Measurements from ENCODE around the gene THPO. TPM values are rescaled to one million over a fixed set of nuclear protein-coding genes. Genes with fewer than 3 reads are reported as not detected.

THPO gene
- total and polyA plus RNA-seq, 12 donors: 0.16 to 1.3 (median 0.56) TPM; not detected in 3

- TF ChIP-seq, protein P1, sequence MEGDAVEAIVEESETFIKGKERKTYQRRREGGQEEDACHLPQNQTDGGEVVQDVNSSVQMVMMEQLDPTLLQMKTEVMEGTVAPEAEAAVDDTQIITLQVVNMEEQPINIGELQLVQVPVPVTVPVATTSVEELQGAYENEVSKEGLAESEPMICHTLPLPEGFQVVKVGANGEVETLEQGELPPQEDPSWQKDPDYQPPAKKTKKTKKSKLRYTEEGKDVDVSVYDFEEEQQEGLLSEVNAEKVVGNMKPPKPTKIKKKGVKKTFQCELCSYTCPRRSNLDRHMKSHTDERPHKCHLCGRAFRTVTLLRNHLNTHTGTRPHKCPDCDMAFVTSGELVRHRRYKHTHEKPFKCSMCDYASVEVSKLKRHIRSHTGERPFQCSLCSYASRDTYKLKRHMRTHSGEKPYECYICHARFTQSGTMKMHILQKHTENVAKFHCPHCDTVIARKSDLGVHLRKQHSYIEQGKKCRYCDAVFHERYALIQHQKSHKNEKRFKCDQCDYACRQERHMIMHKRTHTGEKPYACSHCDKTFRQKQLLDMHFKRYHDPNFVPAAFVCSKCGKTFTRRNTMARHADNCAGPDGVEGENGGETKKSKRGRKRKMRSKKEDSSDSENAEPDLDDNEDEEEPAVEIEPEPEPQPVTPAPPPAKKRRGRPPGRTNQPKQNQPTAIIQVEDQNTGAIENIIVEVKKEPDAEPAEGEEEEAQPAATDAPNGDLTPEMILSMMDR (IDR thresholded peaks at IDR 0.05): peak; percentile 78 to 97 (median 94)
- H3K27ac ChIP-seq: no peak overlapping the region
- WGBS, 2 donors: 50 to 53% methylated on average over 5 of the region's 5 CpGs
- no peaks in the 10 kb centered on the region for H3K9me3 ChIP-seq
- H3K36me3 ChIP-seq: peaks cover 0 to 41% (median 13%) of the 10 kb centered on the region in 9 donors
- DNase-seq: peak; percentile 73 to 74
- peaks cover 0 to 21% (median 12%) of the 10 kb centered on the region in 7 donors for H3K27me3 ChIP-seq
- ATAC-seq: peak; percentile 86 to 91 (median 87)
- intact Hi-C loops (cut with DNase I): loop anchor here in 9 of 10 donors (1.0 to 10.0 kb wide), 11 partner anchors 96 to 413 kb away; no protein-coding TSS in a partner anchor
- H3K4me1 ChIP-seq: peaks cover 6 to 33% (median 24%) of the 10 kb centered on the region in 9 donors
- no peak overlapping the region for H3K4me3 ChIP-seq
Observed at GRCh38 chr3:184371570-184372018, 6.4 kb downstream of the THPO start.

DNA sequence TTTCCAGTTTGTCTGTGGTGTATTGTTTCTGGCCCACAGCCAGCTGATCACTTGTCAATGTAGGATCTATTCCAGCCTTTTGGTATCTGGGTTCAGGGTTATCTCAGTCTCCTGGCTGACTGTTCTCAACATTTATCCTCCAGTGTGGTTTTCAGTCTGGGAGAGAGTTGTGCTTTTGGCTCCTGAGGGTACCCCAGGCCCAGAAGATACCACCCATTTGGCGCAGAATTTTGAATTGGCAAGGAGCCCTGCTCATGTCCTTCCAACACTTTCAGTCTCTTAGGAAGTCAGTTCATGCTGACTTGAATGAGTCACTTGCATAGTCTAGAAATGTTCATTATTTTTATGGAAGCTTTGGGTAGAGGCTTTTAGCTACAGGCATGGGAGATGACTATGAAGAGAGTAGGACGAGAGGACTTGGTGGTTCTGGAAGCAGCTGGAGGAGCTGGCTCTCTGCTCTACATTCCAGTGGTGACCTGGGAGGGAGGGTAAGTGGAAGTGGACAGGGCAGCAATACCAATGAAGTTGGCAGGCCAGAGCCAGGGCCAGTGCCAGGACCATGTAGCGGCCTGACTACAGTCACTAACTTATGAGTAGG lies 9.3 kb downstream of the THPO start:
- Histone ChIP-seq H3K27ac (peak overlapping the region in 6 of 10 donors; percentile 8 to 60 (median 20)), H3K36me3 (peaks cover 0 to 64% (median 15%) of the 10 kb centered on the region in 9 donors), H3K4me1 (peaks cover 6 to 47% (median 34%) of the 10 kb centered on the region in 9 donors), H3K27me3 (no peaks in the 10 kb centered on the region), H3K4me3 (no peak overlapping the region), H3K9me3 (no peaks in the 10 kb centered on the region)
- 45 to 47% methylated on average over 3 of the region's 3 CpGs for WGBS, 2 donors
- intact Hi-C loops (cut with DNase I): loop anchor here in 3 of 10 donors (10.0 kb wide), 4 partner anchors 146 to 1566 kb away; partner anchors contain the start of genes MAGEF1 (in 1 of the 3) and TRA2B (in 1 of the 3)
- TF ChIP-seq, protein P1 (IDR thresholded peaks at IDR 0.05): no peak
- ATAC-seq (peak in 6 of 8 donors; percentile 13 to 46 (median 35)), DNase-seq (no peak)

DNA sequence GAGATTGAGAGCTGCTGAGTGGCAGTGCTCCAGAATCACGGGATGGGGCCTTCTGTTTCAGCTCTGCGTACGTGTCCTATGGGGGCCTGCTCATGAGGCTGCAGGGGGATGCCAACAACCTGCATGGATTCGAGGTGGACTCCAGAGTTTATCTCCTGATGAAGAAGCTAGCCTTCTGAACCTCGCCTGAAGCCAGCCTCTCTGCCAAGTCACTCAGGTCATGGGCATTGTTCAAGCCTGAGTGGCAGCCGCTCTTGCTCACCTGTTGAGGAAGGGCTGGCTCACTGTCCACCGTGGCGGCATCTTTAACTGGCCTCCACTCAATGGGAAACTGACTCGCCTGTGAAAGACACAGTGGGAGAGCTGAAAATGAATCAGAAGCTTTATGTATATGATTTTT lies 9.9 kb downstream of the THPO start:
- no peak for ATAC-seq
- DNase-seq: no peak
- H3K27me3 ChIP-seq: no peaks in the 10 kb centered on the region
- intact Hi-C loops (cut with DNase I): loop anchor here in 3 of 10 donors (10.0 kb wide), 4 partner anchors 147 to 1567 kb away; partner anchors contain the start of genes MAGEF1 (in 1 of the 3) and TRA2B (in 1 of the 3)
- no peaks in the 10 kb centered on the region for H3K9me3 ChIP-seq
- no peak overlapping the region for H3K4me3 ChIP-seq
- peaks cover 6 to 50% (median 37%) of the 10 kb centered on the region in 9 donors for H3K4me1 ChIP-seq
- no peak overlapping the region for H3K27ac ChIP-seq
- TF ChIP-seq, protein P1 (IDR thresholded peaks at IDR 0.05): no peak
- 81 to 86% methylated on average over 9 of the region's 9 CpGs for WGBS, 2 donors
- H3K36me3 ChIP-seq: peaks cover 0 to 64% (median 15%) of the 10 kb centered on the region in 9 donors

- H3K27ac ChIP-seq: no peak overlapping the region
- TF ChIP-seq, protein P1 (IDR thresholded peaks at IDR 0.05): no peak
- no peak overlapping the region for H3K4me3 ChIP-seq
- no peak for DNase-seq
- 89% methylated on average over 5 of the region's 5 CpGs for WGBS, 2 donors
- no peaks in the 10 kb centered on the region for H3K9me3 ChIP-seq
- H3K4me1 ChIP-seq: peaks cover 3 to 44% (median 30%) of the 10 kb centered on the region in 9 donors
- H3K36me3 ChIP-seq: peaks cover 0 to 64% (median 15%) of the 10 kb centered on the region in 9 donors
- intact Hi-C loops (cut with DNase I): loop anchor here in 3 of 10 donors (10.0 kb wide), 4 partner anchors 148 to 1568 kb away; partner anchors contain the start of genes MAGEF1 (in 1 of the 3) and TRA2B (in 1 of the 3)
- no peak for ATAC-seq
- H3K27me3 ChIP-seq: no peaks in the 10 kb centered on the region
Observed at GRCh38 chr3:184366619-184367289, 11.3 kb downstream of the THPO start.

Measured in heart right ventricle (tissue), 16 donors.